Stimulated activated CD4-positive, alpha-beta T cell treated with anti-CD3 and anti-CD28 coated beads, Interleukin-4, amount 100 ng/mL, for 48 hours (primary cell): ENCODE measurements around the gene B3GNT9.
"Not testable (repeated sequence)": the region's sequence is repeated elsewhere in the genome, so short reads cannot be mapped to it uniquely, and the experiment has no call there.

Experiments
- DNase-seq, 2 donors: peaks; one replicate each; pipeline ENCODE4 v3.0.0-alpha.2; 2020; ENCODE audit warnings: low read depth in 2 of 2

B3GNT9 gene

DNA sequence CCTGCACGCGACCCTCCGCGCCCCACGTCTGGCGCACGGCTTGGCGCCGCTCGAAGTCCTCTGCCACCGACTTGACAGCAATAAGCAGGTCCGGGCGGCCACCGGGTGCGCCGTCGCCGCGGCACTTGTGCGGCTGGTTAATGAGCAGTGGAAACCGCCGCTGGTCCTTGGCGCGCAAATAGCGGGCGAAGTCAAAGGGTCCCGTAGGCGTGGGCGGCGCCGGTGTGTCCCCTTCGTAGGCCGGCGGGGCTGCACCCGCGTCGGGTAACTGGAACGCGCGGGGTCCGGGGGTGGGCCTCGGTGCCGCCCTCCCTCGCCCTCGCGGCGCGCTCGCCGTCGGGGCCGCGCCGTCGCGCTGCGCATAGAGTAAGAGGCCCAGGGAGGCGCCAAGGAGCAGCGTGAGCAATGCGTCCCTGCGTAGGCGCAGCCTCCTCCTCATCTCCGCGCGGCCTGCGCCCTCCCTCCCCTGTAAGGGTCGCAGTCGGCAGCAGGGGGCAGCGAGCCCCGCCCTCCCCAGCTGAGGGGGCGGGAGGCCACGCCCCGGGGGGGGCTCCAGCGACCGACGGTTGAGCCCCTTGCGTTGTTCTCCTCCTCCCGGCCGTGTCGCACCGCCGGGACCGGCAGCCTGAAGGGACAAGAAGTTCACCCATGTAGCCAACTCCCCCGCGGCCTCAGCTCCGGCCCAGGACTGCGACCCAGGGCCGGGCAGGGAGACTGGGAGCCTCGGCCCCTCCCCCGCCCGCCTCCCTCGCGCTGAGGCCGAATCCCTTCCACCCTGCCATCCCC is 558 bp downstream of the B3GNT9 start:
- no peak for DNase-seq

DNA sequence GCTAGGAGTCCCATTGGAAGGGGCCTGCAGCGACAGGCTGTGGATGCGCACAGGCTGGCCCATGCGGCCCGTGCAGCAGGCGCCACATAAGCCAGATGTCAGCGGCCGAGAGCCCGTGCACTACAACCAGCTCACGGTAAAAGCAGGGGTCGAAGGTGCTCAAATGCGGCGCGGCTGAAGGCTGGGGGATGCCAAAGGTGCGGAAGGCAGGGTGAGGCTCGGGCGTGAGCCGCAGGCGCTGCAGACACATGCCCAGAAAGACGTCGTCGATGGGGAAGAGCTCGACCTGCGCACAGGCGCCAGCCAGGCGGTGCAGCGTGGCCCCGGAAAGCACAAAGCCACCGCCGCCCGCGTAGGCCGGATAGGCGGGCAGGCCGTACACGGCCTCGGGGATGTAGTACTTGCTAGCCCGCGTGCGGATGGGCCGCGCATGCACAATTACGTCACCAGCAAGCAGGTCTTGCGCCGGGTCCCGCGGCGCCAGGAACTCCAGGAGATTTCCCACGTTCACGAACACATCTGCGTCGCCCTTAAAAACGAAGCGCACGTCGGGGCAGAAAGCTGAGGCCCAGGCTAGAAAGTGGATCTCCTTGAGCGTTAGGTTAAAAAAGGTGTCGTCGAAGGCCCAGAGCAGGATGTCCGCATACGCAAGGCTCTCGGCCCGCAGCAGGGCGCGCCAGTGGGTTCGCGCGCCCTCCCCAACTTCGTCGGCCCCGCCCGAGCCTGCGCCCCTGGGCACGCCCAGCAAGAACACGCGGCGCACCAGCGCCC is 1.3 kb downstream of the B3GNT9 start:
- DNase-seq = no peak

- no peak for DNase-seq
Observed at GRCh38 chr16:67148656-67149275, 2.0 kb downstream of the B3GNT9 start.

DNA sequence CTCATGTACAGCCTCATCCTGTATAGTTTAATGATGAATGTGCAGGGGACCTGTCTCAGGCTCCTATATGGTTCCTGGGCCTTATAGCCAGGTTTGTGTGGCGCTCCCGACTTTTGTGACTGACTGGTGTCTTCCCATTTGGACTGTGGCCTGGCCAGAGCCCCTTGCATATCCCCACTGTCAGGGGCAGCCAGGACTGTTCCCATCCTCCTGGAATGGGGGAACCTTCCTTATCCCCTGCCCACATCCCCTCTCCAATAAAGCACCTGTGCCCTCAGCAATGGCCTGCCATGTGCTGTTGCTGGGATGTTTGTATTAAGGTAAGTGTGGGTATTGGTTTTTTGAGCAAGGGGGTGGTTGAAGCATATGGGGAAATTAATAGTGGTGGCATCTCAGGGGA is 2.6 kb downstream of the B3GNT9 start:
- DNase-seq = no peak

- no peak for DNase-seq
Observed at GRCh38 chr16:67147437-67148140, 3.2 kb downstream of the B3GNT9 start.

DNA sequence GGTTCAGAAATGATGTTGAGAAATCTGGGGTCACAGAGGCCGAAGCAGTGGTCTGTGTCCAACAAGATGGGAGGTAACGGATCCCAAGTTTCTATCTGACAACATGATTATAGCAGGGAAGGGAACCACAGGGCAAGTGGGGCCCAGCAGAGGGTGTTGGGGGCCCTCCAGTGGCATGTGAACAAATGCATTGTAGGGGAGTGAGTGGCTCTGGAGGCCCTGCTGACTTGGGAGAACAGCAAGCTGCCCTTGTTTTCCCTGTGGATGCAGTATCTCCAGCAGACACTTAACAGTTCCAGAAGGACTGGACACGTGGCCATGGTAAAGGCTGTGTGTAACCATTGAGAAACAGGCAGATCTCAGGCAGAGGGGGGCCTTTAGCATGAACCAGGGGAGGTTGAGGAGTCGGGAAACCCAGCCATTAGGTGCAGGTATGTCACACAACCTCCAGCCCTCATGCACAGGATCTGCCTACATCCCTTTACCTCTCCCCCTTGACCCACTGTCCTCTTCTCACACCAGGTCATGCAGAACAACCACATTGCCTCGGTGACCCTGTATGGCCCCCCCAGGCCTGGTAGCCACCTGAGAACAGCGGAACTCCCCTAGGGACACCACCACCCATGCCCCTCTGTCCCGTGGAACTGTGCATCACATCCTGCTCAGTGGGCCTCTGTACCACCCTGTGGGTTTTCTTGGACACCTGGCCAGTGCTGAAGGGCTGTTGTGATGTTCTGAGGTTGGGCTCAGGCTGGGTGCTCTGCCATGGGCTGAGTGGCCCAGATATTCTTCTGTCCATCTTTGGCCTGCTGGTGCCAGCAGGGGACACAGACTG is 4.1 kb downstream of the B3GNT9 start:
- DNase-seq = no peak

DNA sequence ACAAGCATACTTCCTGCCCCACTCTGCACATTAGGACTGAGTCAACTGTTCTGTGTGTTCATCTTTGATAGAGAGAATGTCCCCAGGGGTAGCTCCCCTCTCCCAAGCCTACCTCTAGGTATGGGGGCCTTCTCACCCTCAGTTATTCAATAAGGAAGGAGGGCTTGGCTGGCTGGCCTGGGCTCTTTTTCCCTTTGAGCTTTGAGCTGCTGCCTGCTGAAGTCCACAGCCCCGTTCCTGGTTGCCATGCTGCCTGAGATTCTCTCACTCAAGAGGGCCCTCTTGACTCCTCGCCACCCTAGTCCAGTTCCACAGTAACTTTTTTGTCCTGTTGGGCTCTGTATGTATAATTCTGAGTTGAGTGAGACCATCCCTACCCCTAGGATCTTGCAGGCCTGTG is 5.1 kb downstream of the B3GNT9 start:
- no peak for DNase-seq

- no peak for DNase-seq
Observed at GRCh38 chr16:67144943-67145342, 5.9 kb downstream of the B3GNT9 start.

DNA sequence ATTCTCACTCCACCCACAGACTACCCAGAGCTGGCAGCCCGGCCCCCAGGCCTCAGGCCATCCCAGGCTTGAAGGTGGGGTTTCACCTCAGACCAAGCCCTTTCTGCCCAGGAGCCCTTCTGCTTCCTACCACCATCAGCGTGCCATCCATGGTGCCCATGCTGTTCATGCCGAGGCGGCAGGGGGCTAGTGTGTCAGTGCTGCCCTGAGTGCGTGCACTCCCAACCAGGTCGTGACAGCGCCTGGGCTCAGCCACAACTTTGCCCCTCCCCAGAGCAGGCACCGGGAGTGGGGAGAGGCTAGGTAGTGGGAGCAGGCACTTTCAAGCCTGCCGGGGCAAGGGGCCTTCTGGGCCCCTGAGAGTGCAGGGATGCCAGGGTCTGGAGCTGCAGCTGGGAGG is 8.5 kb downstream of the B3GNT9 start:
- DNase-seq = no peak

DNA sequence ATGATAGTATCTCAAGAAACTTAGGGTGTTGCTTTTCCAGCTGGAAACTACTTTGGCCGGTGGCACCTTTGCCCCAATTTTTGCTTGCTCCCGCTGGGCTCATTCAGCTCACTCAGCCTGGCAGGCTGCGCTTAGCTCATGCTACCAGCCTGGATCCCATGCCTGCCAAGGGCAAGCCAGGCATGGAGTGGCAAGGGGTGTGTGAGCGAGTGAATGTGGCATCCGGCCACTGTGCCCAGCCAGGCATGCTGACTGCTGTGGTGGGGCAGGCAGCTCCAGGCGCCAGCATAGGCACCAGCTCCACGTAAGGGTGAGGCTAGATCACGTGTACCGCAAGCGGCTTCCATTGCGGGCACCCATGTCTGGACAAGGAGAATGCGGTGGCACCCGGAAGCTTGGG is 9.4 kb downstream of the B3GNT9 start:
- DNase-seq = no peak

DNA sequence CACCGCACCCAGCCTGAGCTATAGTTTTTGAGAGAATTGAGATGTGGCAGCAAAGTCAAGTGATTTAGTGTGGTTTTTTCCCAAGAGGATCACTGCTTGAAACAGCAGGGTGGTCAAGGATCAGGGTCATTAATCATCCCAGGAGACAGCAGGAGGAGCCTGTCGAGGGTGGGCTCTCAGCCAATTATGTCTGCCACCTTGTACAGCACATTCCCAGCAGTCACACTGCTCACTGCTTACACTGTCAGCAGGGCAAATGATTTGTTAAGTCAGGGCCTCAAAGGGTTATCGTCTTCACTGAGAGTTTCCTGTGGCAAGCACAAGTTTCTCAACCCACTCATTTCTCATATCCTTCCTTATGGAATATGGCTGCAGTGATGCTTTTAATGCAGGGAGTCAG is 13.2 kb downstream of the B3GNT9 start:
- DNase-seq = no peak

DNA sequence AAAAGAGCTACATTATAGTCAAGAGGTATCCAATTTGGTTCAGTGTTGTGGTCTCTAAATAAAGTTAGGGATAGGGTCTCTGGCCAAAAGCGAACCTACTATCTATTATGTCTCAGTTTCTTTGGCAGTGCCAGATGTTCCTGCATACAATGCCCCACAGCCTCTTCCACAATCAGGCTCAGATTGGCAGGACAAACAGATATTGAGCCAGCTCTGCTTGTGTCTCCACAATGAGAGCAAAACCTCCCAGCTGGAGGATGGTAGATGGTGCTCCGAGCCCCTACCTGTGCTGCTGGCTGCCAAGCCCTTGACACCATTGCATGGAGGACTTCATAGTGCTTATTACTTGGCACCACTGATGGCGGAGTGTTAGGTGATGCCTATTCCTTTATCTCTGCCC is 21.4 kb downstream of the B3GNT9 start:
- no peak for DNase-seq

GRCh38 chr16:67128887-67129286 is 21.9 kb downstream of the B3GNT9 start:
- DNase-seq = no peak

GRCh38 chr16:67128417-67128816 is 22.4 kb downstream of the B3GNT9 start:
- DNase-seq = no peak

DNA sequence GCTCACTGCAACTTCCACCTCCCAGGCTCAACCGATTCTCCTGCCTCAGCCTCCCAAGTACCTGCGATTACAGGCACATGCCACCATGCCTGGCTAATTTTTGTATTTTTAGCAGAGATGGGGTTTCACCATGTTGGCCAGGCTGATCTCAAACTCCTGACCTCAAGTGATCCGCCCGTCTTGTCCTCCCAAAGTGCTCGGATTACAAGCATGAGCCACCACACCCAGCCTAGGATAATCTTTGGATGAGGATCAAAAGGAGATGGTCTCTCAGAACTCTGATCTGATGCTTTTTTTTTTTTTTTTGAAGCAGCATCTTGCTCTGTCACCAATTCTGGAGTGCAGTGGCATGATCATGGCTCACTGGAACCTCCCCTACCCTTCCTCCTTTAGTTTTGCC is 28.0 kb downstream of the B3GNT9 start:
- not testable (repeated sequence) for DNase-seq

DNA sequence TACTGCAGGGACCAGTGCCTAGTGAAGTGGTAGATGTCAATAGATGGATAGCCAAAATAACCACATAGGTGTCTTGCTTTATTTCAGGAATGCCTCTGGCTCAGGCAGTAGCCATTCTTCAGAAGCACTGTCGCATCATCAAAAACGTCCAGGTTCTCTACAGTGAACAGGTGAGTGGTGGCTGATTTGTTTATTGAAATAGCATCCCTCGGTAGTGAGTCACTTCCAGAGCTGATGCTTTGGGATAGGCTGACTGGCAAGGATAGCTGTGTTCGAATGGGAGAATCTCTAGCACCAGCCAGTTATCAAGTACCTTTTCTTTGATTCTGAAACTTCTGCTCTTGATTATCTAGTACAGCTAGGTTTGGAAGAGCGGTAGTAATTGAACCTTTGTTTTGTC is 30.8 kb downstream of the B3GNT9 start:
- no peak for DNase-seq

DNA sequence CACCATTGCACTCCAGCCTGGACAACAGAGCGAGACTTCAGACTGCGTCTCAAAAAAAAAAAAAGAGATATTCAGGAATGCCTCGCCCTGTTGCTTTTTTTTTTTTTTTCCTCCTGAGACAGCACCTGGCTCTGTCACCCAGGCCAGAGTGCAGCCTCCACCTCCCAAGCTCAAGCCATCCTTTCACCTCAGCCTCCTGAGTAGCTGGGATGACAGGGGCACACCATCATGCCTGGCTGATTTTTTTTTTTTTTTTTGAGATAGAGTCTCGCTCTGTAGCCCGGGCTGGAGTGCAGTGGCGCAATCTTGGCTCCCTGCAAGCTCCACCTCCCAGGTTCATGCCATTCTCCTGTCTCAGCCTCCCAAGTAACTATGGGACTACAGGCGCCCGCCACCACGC is 33.1 kb downstream of the B3GNT9 start:
- DNase-seq = no peak

GRCh38 chr16:67116388-67117311 is 34.1 kb downstream of the B3GNT9 start:
- no peak for DNase-seq

- no peak for DNase-seq
Observed at GRCh38 chr16:67115639-67116038, 35.2 kb downstream of the B3GNT9 start.

- no peak for DNase-seq
Observed at GRCh38 chr16:67114793-67115192, 36.0 kb downstream of the B3GNT9 start.
